Measurements from ENCODE around the gene MCOLN1. TPM values are rescaled to one million over a fixed set of nuclear protein-coding genes. Genes with fewer than 3 reads are reported as not detected.

The MCOLN1 gene
- total and polyA plus RNA-seq, 9 of the 15 experiments (the other 6 are each of a cell fraction or from before 2014, with no cell fraction given) = 0.25 to 15.4 (median 7.1) TPM

DNA sequence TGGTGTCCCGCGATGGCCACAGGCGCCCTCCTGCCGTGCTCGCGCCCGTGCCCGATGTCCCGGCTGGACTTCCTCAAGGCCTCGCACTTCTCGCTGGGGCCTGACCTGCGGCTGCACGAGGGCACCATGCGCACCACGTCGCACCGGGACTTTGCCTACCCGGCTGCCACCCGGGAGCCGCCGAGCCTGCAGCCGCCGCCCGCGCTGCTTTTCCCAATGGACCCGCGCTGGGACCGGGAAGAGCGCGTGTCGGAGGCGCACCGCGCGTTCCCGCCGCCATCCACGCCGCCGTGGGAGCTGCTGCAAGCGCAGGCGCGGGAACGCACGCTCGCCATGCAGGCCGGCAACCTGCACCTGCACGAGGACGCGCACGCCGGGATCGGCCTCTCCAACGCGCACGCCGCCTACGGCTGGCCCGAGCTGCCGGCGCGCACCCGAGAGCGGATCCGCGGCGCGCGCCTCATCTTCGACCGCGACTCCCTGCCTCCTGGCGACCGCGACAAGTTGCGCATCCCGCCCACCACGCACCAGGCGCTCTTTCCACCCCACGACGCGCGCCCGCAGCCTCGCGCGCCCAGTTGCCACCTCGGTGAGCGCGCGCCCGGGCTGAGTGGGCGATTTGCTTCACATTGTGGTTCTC lies 21.5 kb upstream of the MCOLN1 start (continued):
- TF ChIP-seq ZBTB11 (CRISPR knock-in tag; IDR thresholded peaks at IDR 0.05) = peak in 1 of 3 experiments; percentile 46; a peak in 1 of 6 replicates
- TF ChIP-seq SAFB (IDR thresholded peaks at IDR 0.05; ENCODE audit: borderline replicate concordance, low read depth, low read length) = 0 out of 2 replicates have a peak, but pooled peaks have one; percentile 60
- TF ChIP-seq MYC (IDR thresholded peaks at IDR 0.05; ENCODE audit: low read depth, low read length) = 0 out of 2 replicates have a peak, but pooled peaks have one; percentile 13
- TF ChIP-seq MYC (CRISPR knock-in tag; IDR thresholded peaks at IDR 0.05; ENCODE audit: borderline replicate concordance, low read depth) = no peak
- 0 out of 2 replicates have a peak, but pooled peaks have one; percentile 15 for TF ChIP-seq ZNF121 (CRISPR knock-in tag; conservative IDR thresholded peaks at IDR 0.05)
- TF ChIP-seq YY1 (IDR thresholded peaks at IDR 0.05; ENCODE audit: borderline replicate concordance in 1 of 3, control insufficient read depth in 1 of 3, extremely low read depth in 1 of 3, insufficient read depth in 3 of 3, insufficient read length in 1 of 3, insufficient replicate concordance in 2 of 3, low read depth in 1 of 3, low read length in 2 of 3) = peak in 1 of 3 experiments; percentile 28
- TF ChIP-seq POLR2A (conservative IDR thresholded peaks at IDR 0.05) = no peak
- TF ChIP-seq EP400 (IDR thresholded peaks at IDR 0.05) = no peak
- peak; percentile 75; the same call in 1 of the 2 replicates for TF ChIP-seq HDAC6 (IDR thresholded peaks at IDR 0.05; ENCODE audit: low read depth, low read length)
- peak; percentile 15 for TF ChIP-seq RBM25 (IDR thresholded peaks at IDR 0.05; ENCODE audit: low read depth, low read length, severe bottlenecking)
- no peak for TF ChIP-seq ZNF324 (CRISPR knock-in tag; IDR thresholded peaks at IDR 0.05)
- TF ChIP-seq HOMEZ (CRISPR knock-in tag; IDR thresholded peaks at IDR 0.05) = no peak
- TF ChIP-seq, protein P1, sequence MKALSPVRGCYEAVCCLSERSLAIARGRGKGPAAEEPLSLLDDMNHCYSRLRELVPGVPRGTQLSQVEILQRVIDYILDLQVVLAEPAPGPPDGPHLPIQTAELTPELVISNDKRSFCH (CRISPR knock-in tag; IDR thresholded peaks at IDR 0.05) = no peak
- TF ChIP-seq, protein P1 (tag; IDR thresholded peaks at IDR 0.05) = peak; percentile 46; the same call in 1 of the 2 replicates
- TF ChIP-seq FOXK1 (CRISPR knock-in tag; IDR thresholded peaks at IDR 0.05; ENCODE audit: borderline replicate concordance) = no peak
- TF ChIP-seq RB1 (IDR thresholded peaks at IDR 0.05; ENCODE audit: low read depth) = peak; percentile 52; the same call in 1 of the 2 replicates
- TF ChIP-seq NRF1 (conservative IDR thresholded peaks at IDR 0.05 in 1 of 2, IDR thresholded peaks at IDR 0.05 in 1 of 2) = peak; percentile 89 to 91
- peak; percentile 61; the same call in 1 of the 2 replicates for TF ChIP-seq ZNF263 (CRISPR knock-in tag; IDR thresholded peaks at IDR 0.05; ENCODE audit: borderline replicate concordance)
- peak; percentile 71; the same call in 1 of the 2 replicates for TF ChIP-seq ZNF764 (CRISPR knock-in tag; IDR thresholded peaks at IDR 0.05; ENCODE audit: low read depth)
- TF ChIP-seq ZNF431 (CRISPR knock-in tag; IDR thresholded peaks at IDR 0.05) = peak; percentile 77; the same call in 1 of the 2 replicates
- peak; percentile 81 for TF ChIP-seq CXXC5 (CRISPR knock-in tag; IDR thresholded peaks at IDR 0.05)

Data from K562 (cell line).